Prostate gland (tissue), 2 donors: Measurements from ENCODE around the gene APOLD1.
"Not testable (repeated sequence)": the region's sequence is repeated elsewhere in the genome, so short reads cannot be mapped to it uniquely, and the experiment has no call there.

ENCODE experiments used
- CTCF ChIP-seq, 4 experiments: fragments of 200-600 bp in 2 of 4; fragments of 450-650 bp in 2 of 4; sonication (generic) in 2 of 4; IDR thresholded peaks; 1 replicate in 3 of 4; 2 replicates in 1 of 4; pipeline ENCODE4 v1.5.1; 2016 to 2019; ENCODE audit warnings: antibody characterized with exemption in 4 of 4, mild to moderate bottlenecking in 2 of 4, moderate library complexity in 2 of 4
- POLR2A ChIP-seq: fragments of 450-650 bp; IDR thresholded peaks from one replicate; pipeline ENCODE4 v1.6.1; 2016; ENCODE audit warnings: antibody characterized with exemption, mild to moderate bottlenecking
- POLR2AphosphoS5 ChIP-seq: sonication (generic); formaldehyde crosslinking; IDR thresholded peaks from one replicate; pipeline ENCODE4 v1.6.1; 2017; ENCODE audit warnings: antibody characterized with exemption

- not testable (repeated sequence) for TF ChIP-seq POLR2A; CTCF (IDR thresholded peaks at IDR 0.05); POLR2AphosphoS5
Measured at GRCh38 chr12:12839439-12839838, 54.0 kb downstream of the APOLD1 start.
